HG02798 (cell line): ENCODE measurements around the gene PPP1R27.

Experiments
- ATAC-seq: cut with Tn5 transposase; IDR thresholded peaks from one replicate; pipeline ENCODE4 v1.9.1; 2021; ENCODE audit warnings: mild to moderate bottlenecking; ENCODE audit not compliant: unreplicated experiment, poor library complexity

The PPP1R27 gene

GRCh38 chr17:81823820-81824550 is 10.9 kb downstream of the PPP1R27 start:
- ATAC-seq = no peak

GRCh38 chr17:81822996-81823819 is 11.6 kb downstream of the PPP1R27 start:
- ATAC-seq = no peak

- no peak for ATAC-seq
Observed at GRCh38 chr17:81822312-81822637, 12.6 kb downstream of the PPP1R27 start.

GRCh38 chr17:81821603-81822311 is 13.1 kb downstream of the PPP1R27 start:
- ATAC-seq = no peak

GRCh38 chr17:81821147-81821546 is 13.7 kb downstream of the PPP1R27 start:
- no peak for ATAC-seq

- ATAC-seq = no peak
Observed at GRCh38 chr17:81819708-81820107, 15.1 kb downstream of the PPP1R27 start.

GRCh38 chr17:81817758-81818147 is 17.1 kb downstream of the PPP1R27 start:
- no peak for ATAC-seq

- no peak for ATAC-seq
Observed at GRCh38 chr17:81815646-81815986, 19.2 kb downstream of the PPP1R27 start.

- ATAC-seq = no peak
Observed at GRCh38 chr17:81814748-81815645, 19.9 kb downstream of the PPP1R27 start.

GRCh38 chr17:81813861-81814683 is 20.8 kb downstream of the PPP1R27 start:
- no peak for ATAC-seq

- ATAC-seq = no peak
Observed at GRCh38 chr17:81813371-81813684, 21.5 kb downstream of the PPP1R27 start.

- no peak for ATAC-seq
Observed at GRCh38 chr17:81812571-81813370, 22.1 kb downstream of the PPP1R27 start.

GRCh38 chr17:81811705-81812570 is 22.9 kb downstream of the PPP1R27 start:
- ATAC-seq = no peak

- ATAC-seq = no peak
Observed at GRCh38 chr17:81810892-81811704, 23.8 kb downstream of the PPP1R27 start.

- ATAC-seq = no peak
Observed at GRCh38 chr17:81810476-81810875, 24.4 kb downstream of the PPP1R27 start.

GRCh38 chr17:81809556-81809998 is 25.3 kb downstream of the PPP1R27 start:
- no peak for ATAC-seq
